Left ventricle myocardium inferior (tissue), 1 donor: Measurements from ENCODE around the gene HHLA2. TPM values are rescaled to one million over a fixed set of nuclear protein-coding genes. Genes with fewer than 3 reads are reported as not detected.
"Not testable (repeated sequence)": the region's sequence is repeated elsewhere in the genome, so short reads cannot be mapped to it uniquely, and the experiment has no call there.

Source experiments
- DNase-seq: peaks from one replicate; pipeline ENCODE4 v3.0.0-alpha.2; 2020
- H3K27ac ChIP-seq: fragments of 200-600 bp; replicated peaks from 2 replicates; pipeline ENCODE4 v1.8.0; 2021
- H3K27me3 ChIP-seq: fragments of 200-600 bp; 2 replicates; pipeline ENCODE4 v1.8.0; 2021; ENCODE audit warnings: low read depth
- H3K36me3 ChIP-seq: fragments of 200-600 bp; 2 replicates; pipeline ENCODE4 v1.8.0; 2021
- H3K4me1 ChIP-seq: fragments of 200-600 bp; 2 replicates; pipeline ENCODE4 v1.8.0; 2021
- H3K4me3 ChIP-seq: fragments of 200-600 bp; 2 replicates; pipeline ENCODE4 v1.8.0; 2021; ENCODE audit warnings: mild to moderate bottlenecking, moderate library complexity
- H3K9me3 ChIP-seq: fragments of 200-600 bp; replicated peaks from 2 replicates; pipeline ENCODE4 v1.8.0; 2021
- CTCF ChIP-seq: fragments of 200-600 bp; IDR thresholded peaks from 2 replicates; pipeline ENCODE4 v1.8.0; 2021; ENCODE audit warnings: antibody characterized with exemption, mild to moderate bottlenecking, borderline replicate concordance
- intact Hi-C: fragments of 100-400 bp; cut with micrococcal nuclease; formaldehyde crosslinking; loops from one replicate; pipeline ENCODE4 v1.11.0; 2022
- total RNA-seq: library from RNA; stranded (reverse); fragmentation: NEBNext Ultra II Directional; extraction: Animal tissue kit (Norgen Biotek cat#: 25700); gene quantifications from one replicate; pipeline ENCODE4 v1.2.1, GENCODE V29; 2021
- donor health status: DM: no; HTN: yes; CAD: no; lungs with severe emphysema.

Gene HHLA2
- total RNA-seq, 1 donor from 2014 or later = not detected

- Histone ChIP-seq H3K4me1 (no peaks in the 10 kb centered on the region), H3K9me3 (no peaks in the 10 kb centered on the region), H3K36me3 (no peaks in the 10 kb centered on the region), H3K27ac (no peak overlapping the region), H3K4me3 (no peak overlapping the region), H3K27me3 (no peaks in the 10 kb centered on the region)
- no peak for DNase-seq
- intact Hi-C loops = no loop called here
- no peak for TF ChIP-seq CTCF
These were observed 60.7 kb downstream of the HHLA2 start for GRCh38 chr3:108357042-108357441.

GRCh38 chr3:108359011-108359410 lies 62.7 kb downstream of the HHLA2 start:
- no peaks in the 10 kb centered on the region for H3K4me1 ChIP-seq
- intact Hi-C loops = no loop called here
- H3K9me3 ChIP-seq = no peaks in the 10 kb centered on the region
- DNase-seq = no peak
- no peaks in the 10 kb centered on the region for H3K27me3 ChIP-seq
- no peak overlapping the region for H3K4me3 ChIP-seq
- H3K27ac ChIP-seq = no peak overlapping the region
- TF ChIP-seq CTCF = no peak
- no peaks in the 10 kb centered on the region for H3K36me3 ChIP-seq

GRCh38 chr3:108376026-108376425 lies 79.7 kb downstream of the HHLA2 start:
- Histone ChIP-seq H3K27me3 (no peaks in the 10 kb centered on the region), H3K27ac (no peak overlapping the region), H3K4me3 (no peak overlapping the region), H3K9me3 (no peaks in the 10 kb centered on the region), H3K36me3 (no peaks in the 10 kb centered on the region), H3K4me1 (no peaks in the 10 kb centered on the region)
- DNase-seq = no peak
- intact Hi-C loops = no loop called here
- no peak for TF ChIP-seq CTCF

- no peak for TF ChIP-seq CTCF
- no peak overlapping the region for H3K27ac ChIP-seq
- H3K27me3 ChIP-seq = no peaks in the 10 kb centered on the region
- H3K4me3 ChIP-seq = no peak overlapping the region
- H3K36me3 ChIP-seq = no peaks in the 10 kb centered on the region
- intact Hi-C loops = no loop called here
- no peak for DNase-seq
- no peaks in the 10 kb centered on the region for H3K4me1 ChIP-seq
- H3K9me3 ChIP-seq = no peaks in the 10 kb centered on the region
These were observed 81.0 kb downstream of the HHLA2 start for GRCh38 chr3:108377384-108377783.

- Histone ChIP-seq H3K9me3 (no peaks in the 10 kb centered on the region), H3K36me3 (no peaks in the 10 kb centered on the region)
- TF ChIP-seq CTCF = no peak
These were observed 82.0 kb downstream of the HHLA2 start for GRCh38 chr3:108378153-108378951.

GRCh38 chr3:108378952-108379342 lies 82.6 kb downstream of the HHLA2 start:
- H3K27ac ChIP-seq, H3K36me3 ChIP-seq, H3K4me1 ChIP-seq, H3K4me3 ChIP-seq, DNase-seq, intact Hi-C loops, H3K27me3 ChIP-seq, H3K9me3 ChIP-seq: not testable (repeated sequence)

More at GRCh38 chr3:108378153-108378951, 82.0 kb downstream of the HHLA2 start:
- H3K4me1 ChIP-seq = no peaks in the 10 kb centered on the region
- H3K27ac ChIP-seq = no peak overlapping the region
- no peaks in the 10 kb centered on the region for H3K27me3 ChIP-seq
- H3K4me3 ChIP-seq = no peak overlapping the region
- DNase-seq = no peak
- intact Hi-C loops = no loop called here
